NCI-H526 (cell line): Measurements from ENCODE around the gene RFC4.

ENCODE experiments used
- DNase-seq, 2 experiments: peaks; one replicate each; lab custom pipeline; 2025; lab: John Stamatoyannopoulos, UW

RFC4 gene

GRCh38 chr3:186787642-186788481, 18.4 kb downstream of the RFC4 start:
- DNase-seq: no peak

- no peak for DNase-seq
Measured at GRCh38 chr3:186786922-186787321, 19.4 kb downstream of the RFC4 start.

- no peak for DNase-seq
Measured at GRCh38 chr3:186785495-186786018, 20.7 kb downstream of the RFC4 start.

GRCh38 chr3:186784820-186785494, 21.3 kb downstream of the RFC4 start:
- DNase-seq: no peak

GRCh38 chr3:186783731-186784515, 22.4 kb downstream of the RFC4 start:
- peak in 1 of 2 experiments; percentile 83 for DNase-seq

- peak; percentile 77 to 94 for DNase-seq
Measured at GRCh38 chr3:186783058-186783730, 23.1 kb downstream of the RFC4 start, which contains the start of gene EIF4A2. EIF4A2 (plus strand) TSS chr3:186783577; CDS start chr3:186783611, 34 bp downstream.

GRCh38 chr3:186782542-186783057, 23.7 kb downstream of the RFC4 start:
- peak in 1 of 2 experiments; percentile 74 for DNase-seq

GRCh38 chr3:186779204-186779603, 27.1 kb downstream of the RFC4 start:
- DNase-seq: no peak

- no peak for DNase-seq
Measured at GRCh38 chr3:186775999-186776398, 30.3 kb downstream of the RFC4 start.

- DNase-seq: no peak
Measured at GRCh38 chr3:186772701-186773417, 33.4 kb downstream of the RFC4 start.

- DNase-seq: no peak
Measured at GRCh38 chr3:186772281-186772694, 34.0 kb downstream of the RFC4 start.

GRCh38 chr3:186760897-186761447, 45.3 kb downstream of the RFC4 start:
- DNase-seq: no peak

GRCh38 chr3:186760141-186760833, 46.0 kb downstream of the RFC4 start:
- no peak for DNase-seq

GRCh38 chr3:186759231-186759930, 46.9 kb downstream of the RFC4 start:
- DNase-seq: no peak

GRCh38 chr3:186757686-186758220, 48.5 kb downstream of the RFC4 start:
- no peak for DNase-seq

GRCh38 chr3:186757214-186757613, 49.1 kb downstream of the RFC4 start:
- no peak for DNase-seq

GRCh38 chr3:186754871-186755270, 51.4 kb downstream of the RFC4 start:
- no peak for DNase-seq

GRCh38 chr3:186754006-186754405, 52.3 kb downstream of the RFC4 start:
- no peak for DNase-seq

- DNase-seq: peak; percentile 29 to 57
Measured at GRCh38 chr3:186751480-186751879, 54.8 kb downstream of the RFC4 start.
